Right hindlimb (tissue), 1 donor: ENCODE results near the gene MMS19.
A peak's percentile ranks its signal among the peaks of the same experiment; 100 is the strongest.
"Not testable (repeated sequence)": the region's sequence is repeated elsewhere in the genome, so short reads cannot be mapped to it uniquely, and the experiment has no call there.

Source experiments
- DNase-seq: peaks from one replicate; pipeline ENCODE4 v3.0.0-alpha.2; 2018

Gene MMS19

DNA sequence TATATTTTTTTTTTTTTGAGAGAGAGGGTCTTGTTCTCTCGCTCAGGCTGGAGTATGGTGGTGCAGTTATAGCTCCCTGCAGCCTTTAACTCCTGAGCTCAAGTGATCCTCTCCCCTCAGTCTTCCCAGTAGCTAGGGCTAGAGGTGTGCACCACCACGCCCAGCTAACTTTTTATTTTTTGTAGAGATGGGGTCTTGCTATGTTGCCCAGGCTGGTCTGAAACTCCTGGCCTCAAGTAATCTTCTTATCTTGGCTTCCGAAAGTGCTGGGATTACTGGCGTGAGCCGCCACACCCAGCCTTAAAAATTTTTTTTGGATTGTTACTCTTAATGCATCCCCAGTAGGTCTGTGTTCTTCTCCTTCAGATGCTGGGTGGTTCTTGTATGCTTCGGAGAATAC, 4.7 kb upstream of the MMS19 start:
- no peak for DNase-seq

- DNase-seq: no peak
Measured at GRCh38 chr10:97500297-97500575, 2.0 kb upstream of the MMS19 start.

GRCh38 chr10:97499561-97500296, 1.5 kb upstream of the MMS19 start:
- DNase-seq: peak; percentile 72

GRCh38 chr10:97498841-97499560, 779 bp upstream of the MMS19 start, which contains the start of gene UBTD1:
Gene UBTD1, plus strand, starts transcription at chr10:97498924. Its CDS starts 280 bp downstream, at chr10:97499204.
- peak; percentile 70 for DNase-seq

GRCh38 chr10:97497572-97498075, 598 bp downstream of the MMS19 start:
- peak; percentile 83 for DNase-seq

DNA sequence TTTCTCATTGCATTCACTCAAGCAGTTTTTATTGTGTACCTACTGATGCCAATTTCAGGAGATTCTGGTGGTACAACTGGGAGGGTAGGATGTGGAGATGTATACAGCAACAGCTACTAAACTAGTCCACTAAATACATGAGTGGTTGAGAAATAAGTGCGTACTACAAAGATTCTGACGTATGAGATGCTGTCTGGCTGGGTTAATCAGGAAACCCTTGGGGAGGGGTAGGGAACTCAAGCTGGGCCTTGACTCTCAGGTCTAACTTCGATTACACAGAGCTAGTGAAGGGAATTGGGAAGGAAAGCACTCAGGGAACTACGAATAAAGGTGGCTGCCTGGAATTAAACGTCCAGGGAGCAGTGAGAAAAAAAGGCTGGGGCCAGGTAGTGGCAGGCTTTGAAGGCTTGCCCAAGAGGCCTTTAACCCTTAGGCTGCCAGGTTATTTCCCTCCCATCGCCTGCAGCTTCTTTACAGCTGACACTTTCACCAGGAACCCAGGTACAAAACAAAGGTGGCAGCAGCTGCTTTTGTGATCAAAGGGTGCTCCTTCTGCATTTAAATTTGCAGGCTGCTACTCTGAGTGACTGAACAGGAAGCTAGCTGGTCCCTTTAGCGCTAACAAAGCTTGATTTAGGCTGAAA, 3.2 kb downstream of the MMS19 start:
- DNase-seq: no peak

- no peak for DNase-seq
Measured at GRCh38 chr10:97494151-97494550, 4.1 kb downstream of the MMS19 start.

- peak; percentile 44 for DNase-seq
Measured at GRCh38 chr10:97490592-97490991, 7.6 kb downstream of the MMS19 start.

GRCh38 chr10:97485647-97486281, 12.5 kb downstream of the MMS19 start:
- no peak for DNase-seq

GRCh38 chr10:97483921-97484320, 14.3 kb downstream of the MMS19 start:
- no peak for DNase-seq

GRCh38 chr10:97483506-97483905, 14.7 kb downstream of the MMS19 start:
- DNase-seq: no peak

DNA sequence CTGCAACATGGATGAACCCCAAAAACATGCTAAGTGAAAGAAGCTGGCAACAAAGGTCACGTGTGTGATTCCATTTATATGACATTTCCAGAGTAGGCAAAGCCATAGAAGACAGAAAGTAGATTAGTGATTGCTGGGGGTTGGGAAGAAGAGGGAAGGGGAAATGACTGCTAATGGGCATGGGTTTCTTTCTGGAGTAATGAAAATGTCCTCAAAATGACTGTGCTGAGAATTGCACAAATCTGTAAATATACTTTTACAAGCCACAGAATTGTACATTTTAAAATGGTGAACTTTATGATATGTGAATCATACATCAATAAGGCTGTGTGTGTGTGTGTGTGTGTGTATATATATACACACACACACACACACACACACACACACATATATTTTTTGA, 15.8 kb downstream of the MMS19 start:
- no peak for DNase-seq

- DNase-seq: no peak
Measured at GRCh38 chr10:97481071-97481470, 17.2 kb downstream of the MMS19 start.

GRCh38 chr10:97479939-97480338, 18.3 kb downstream of the MMS19 start:
- DNase-seq: no peak

GRCh38 chr10:97479410-97479809, 18.8 kb downstream of the MMS19 start:
- not testable (repeated sequence) for DNase-seq

GRCh38 chr10:97475936-97476594, 22.2 kb downstream of the MMS19 start:
- no peak for DNase-seq

DNA sequence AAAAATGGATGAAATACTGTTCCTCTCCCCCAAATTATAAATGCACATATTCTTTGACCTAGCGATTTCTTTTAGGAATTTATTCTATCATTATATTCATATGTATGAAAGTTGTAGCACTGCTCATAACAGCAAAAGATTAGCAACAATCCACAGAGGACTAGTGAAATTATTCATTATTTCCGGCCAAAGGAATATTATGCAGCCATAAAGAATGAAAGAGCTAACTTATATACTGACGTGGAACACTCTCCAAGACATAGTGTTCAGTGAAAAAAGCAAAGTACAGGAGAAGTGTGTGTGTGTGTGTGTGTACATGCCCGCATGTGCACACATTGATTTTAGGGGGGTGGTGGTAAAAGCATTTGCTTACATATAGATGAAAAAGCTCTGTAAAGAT, 23.3 kb downstream of the MMS19 start:
- DNase-seq: no peak

GRCh38 chr10:97468781-97469180, 29.4 kb downstream of the MMS19 start:
- not testable (repeated sequence) for DNase-seq

- DNase-seq: no peak
Measured at GRCh38 chr10:97468162-97468561, 30.1 kb downstream of the MMS19 start.

DNA sequence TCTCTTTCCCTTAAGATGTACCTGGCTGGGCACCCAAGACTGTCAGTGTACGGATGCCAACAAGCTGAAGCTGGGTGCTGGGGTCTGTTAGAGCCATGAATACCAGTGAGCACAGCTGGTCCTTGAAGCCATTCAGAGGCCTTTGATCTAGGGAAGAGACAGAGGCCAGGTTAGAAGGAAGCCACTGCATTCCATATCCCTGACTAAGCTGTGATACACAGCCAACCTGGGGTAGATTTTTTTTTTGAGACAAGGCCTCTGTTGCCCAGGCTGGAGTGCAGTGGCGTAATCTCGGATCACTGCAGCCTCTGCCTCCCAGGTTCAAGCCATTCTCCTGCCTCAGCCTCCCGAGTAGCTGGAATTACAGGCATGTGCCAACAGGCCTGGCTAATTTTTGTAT, 31.5 kb downstream of the MMS19 start:
- DNase-seq: no peak

- no peak for DNase-seq
Measured at GRCh38 chr10:97465982-97466381, 32.2 kb downstream of the MMS19 start.

DNA sequence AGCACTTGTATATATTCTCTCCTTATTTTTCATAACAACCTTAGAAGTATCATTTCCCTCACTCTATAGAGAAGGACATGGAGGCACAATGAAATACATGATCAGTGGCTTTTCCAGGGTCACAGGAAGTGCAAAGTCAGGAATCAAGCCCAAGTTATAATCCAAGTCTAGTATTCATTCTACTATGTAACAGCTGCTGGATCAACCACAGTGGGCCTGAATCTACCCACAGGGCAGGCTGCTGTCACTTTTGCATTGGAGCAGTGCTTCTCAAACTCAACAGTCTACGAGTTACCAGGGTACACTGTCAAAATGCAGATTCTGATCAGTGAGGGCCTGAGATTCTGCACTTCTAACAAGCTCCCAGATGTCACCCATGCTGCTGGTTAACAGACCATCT, 34.0 kb downstream of the MMS19 start:
- DNase-seq: no peak
